AG08395 (cell line): Measurements from ENCODE around the gene FRAT1.

ENCODE experiments used
- DNase-seq: peaks from one replicate; pipeline ENCODE4 v3.0.0; 2012; ENCODE audit warnings: mixed read lengths, low spot score

FRAT1 gene

GRCh38 chr10:97365761-97366351, 46.8 kb downstream of the FRAT1 start:
- DNase-seq, result no peak

DNA sequence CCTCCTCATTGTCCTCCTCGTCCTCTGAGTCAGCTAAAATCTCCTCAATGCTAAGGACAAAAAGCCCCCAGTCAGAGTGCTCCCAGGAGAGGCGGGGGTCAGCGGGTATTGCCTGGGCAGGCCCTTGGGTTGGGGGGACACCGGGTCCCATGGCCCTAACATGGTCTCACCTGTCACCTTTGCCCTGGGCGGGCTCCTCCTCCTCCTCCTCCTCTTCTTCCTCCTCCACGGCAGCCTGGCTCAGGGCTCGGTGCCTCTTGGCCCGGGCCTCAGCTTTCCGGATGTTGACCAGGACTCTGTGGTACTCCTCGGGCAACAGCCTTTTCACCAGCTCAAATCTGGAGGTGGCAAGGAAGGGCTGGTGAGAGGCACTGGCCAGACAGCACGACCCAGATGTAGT, 47.5 kb downstream of the FRAT1 start:
- DNase-seq, result no peak

- DNase-seq, result no peak
Measured at GRCh38 chr10:97367126-97367649, 48.1 kb downstream of the FRAT1 start.
